NCI-H524 (cell line): Measurements from ENCODE around the gene PRR20G.

ENCODE experiments used
- DNase-seq, 2 experiments: peaks; one replicate each; lab custom pipeline; 2025; lab: John Stamatoyannopoulos, UW

The PRR20G gene

DNA sequence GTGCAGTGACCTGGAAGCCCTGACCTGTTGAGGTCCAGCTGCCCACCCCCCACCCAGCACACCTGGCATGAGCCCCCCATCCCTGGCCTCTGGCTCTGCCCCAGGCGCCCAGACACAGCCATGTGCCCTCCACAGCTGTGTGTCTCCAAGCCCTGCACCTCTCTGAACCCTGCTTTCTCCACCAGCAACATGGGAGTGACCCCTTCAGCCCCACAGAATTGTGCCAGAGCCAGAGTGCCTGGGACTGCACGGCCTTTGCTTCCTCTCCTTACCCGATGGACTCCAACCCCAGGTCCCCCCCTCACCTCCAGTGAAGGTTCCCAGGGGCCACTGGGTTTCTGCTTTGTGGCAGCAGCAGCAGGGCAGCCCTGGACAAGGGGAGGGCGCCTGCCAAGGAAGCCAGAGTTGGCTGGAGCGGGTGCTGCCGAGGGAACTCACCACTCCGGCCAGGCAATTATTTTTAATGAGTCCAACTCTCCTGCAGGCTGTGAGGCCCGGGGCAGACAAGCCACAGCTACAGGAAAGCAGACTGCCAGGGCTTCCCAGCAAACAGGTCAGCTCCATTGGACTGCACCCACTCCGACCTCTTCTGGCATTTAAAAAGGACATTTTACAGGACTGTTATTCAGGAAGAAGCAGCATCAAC lies 24.1 kb downstream of the PRR20G start:
- DNase-seq, result no peak

DNA sequence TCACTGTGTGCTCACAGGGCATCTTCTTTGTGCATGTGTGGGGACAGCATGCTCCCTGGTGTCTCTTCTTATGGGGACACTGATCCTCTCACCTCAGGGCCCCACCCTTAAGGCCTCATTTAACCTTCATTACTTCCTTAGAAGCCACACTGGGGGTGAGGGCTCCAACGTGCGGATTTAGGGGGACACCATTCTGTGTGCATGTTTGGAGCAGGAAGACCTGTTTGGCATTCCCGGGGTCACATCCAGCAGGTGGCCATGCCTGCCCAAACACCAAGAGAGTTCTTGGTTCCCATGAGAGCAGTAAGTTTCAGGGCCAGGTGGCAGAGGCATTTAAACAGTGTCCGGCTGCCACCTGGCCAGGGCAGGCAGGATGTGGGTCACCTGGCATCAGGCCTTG lies 24.8 kb downstream of the PRR20G start:
- DNase-seq, result no peak

DNA sequence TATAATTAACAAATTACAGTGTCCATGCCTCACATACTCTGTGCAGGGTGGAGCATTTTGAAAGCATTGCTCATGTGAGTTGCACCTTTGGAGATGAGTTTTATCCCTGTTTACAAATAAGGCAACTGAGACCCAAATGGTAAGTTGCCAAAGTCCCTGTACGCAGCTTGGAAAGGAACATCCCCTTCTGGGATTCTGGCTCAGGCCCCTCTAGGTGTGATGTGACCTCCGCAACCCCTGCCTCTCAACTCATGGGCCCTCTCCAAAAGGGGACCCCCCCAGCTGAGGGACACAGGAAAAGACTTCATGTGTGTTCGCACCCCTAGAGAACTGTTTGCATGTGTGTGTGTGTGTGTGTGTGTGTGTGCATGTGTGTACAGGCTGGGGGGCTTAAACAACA lies 25.3 kb downstream of the PRR20G start:
- no peak for DNase-seq

DNA sequence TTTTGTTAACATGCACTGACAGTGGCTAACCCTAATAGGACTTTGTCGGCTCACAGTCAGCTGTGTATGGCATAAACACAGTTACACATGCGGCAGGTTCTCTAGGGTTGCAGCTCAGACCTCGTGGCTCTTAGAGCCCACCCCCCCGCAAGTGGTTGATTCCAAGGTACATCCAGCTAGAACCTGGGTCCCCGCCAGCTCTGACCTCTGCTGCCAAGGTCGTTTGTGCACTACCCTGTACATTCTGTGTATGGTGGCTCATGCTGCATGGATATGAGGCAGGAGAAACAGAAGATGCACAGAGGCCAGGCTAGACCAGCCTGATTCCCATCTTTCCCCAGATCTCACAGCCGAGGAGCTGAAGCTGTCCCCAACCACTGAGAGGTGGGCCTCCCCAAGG lies 25.9 kb downstream of the PRR20G start:
- DNase-seq, result no peak

DNA sequence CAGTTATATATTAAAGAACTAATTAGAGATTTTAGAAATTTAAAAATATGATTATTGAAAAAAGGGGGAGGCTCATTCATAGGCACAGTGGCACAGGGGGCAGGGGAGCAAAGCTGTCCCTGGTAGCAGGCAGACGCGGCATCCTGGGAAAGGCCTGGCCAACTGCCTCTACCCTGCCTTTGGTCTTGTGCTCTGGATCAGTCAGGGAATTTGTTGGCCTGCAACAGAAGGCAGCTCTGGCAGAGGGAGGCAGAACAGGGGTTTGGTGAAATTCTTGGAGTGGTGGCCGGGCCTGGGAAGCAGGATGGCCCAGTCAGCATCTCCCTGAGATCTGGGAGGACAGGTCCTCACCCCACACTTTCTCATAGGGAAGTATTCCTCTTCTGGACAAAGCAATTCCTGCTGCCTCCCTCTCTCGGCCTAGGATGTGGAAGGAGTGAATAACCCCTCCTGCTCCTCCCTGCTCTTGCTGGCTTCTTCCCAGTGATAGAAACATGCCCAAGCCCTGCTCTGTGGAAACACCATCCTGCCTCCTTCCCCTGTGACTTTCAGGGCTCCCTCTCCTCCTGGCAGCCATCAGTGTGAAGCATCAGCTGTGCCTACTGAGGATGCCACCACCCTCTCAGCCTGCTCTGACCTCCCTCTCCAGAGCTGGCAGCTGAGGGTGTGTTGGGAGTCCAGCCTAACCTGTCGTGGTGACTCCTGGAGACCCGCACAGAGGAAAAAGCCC lies 26.9 kb downstream of the PRR20G start:
- no peak for DNase-seq

DNA sequence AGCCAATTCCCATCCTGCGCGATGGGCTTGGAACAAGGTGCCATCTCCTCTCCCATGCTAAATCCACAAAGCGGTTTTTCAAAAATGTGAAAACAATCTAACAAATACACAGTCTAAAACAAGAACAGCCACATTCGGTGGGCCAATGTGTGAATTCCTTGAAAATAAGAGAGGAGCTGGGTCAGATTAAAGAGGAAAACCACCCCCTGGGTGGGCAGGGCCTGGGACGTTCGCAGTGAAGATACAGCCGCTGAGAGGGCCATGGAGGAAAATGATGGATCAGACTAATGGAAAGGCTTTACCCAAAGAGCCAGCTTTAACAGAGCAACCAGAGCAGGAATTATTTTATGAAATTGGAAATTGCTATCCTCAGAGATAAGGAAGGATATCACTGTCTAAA lies 27.4 kb downstream of the PRR20G start:
- no peak for DNase-seq

DNA sequence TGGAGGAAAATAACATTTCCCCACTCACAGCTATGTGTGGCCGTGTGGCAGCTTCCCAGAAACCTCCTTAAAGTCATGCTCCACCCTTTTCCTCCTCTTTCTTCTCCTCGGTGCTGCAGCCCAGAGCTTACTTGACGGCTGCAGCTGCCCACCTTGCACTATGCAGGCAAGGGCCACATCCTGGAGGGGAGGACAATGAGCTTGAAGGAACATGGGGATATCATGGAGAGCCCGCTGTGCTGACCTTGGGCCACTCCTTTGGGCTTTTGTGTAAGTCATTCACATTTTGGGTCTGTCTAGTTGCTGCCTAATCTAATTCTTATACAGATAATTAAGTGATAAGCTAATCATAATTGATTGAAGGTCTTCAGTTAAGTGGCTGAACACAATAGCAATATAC lies 28.0 kb downstream of the PRR20G start:
- no peak for DNase-seq

DNA sequence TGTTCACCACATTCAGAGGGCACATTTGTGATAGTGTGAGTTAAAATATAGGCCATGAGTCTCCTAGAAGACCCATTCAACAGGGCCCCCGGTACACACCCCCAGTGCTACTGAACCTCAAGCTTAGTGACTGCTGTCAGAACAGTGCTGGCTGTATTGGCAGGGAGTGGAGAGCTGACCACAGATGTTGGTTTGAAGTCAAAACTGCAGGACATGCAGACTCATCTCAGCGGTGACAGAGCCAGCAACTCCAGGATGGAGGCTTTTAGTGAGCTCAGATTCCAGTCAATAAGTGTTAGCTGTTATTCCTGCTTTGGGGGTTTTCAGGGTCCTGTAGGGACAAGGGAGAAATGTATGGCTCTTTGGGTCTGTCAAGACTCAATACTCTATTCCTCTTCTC lies 29.1 kb downstream of the PRR20G start:
- DNase-seq, result no peak

DNA sequence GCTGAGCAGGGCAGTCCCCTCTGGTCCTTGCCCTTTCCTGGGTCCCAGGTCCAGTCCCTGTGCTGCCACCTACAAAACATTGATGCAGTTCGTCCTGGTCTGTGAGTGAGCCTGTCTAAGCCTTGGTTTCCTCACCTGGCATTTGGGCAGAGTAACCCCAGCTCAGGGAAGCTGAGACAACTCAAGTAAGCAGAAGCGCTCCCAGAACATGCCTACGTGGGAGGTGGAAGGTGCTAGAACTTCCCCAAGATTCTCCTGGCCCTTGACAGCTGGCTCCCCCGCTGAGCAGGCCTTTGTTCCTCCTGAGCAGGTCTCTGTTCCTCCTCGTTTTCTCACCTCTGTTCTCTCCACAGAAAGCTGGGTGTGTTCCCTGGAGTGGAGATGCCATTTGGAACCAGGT lies 30.5 kb downstream of the PRR20G start:
- no peak for DNase-seq

DNA sequence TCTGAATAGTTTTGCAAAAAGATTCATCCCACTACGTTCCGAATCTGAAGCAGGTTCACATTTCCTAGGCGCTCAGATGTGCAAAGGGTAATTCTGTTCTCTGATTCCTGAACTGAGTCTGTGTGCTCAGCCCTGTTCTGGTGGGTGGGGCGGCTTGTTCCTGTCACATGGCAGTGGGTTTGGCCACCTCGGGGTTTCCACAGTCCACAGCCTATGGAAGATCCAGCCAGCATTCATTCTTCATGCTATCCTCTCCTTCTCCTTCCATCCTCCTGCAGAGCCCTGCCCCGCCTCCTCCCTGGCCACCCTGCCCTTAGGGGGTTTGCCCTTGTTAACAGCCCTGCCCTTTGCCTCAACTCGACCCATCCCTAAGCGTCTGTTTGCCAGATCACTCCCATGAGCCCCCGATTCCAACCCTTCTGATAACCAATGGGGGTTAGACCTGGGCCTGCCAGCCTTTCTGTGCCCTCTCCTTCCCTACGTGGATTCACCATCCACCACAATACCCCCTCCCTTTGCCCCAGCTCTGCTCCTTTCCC lies 31.0 kb downstream of the PRR20G start:
- no peak for DNase-seq

DNA sequence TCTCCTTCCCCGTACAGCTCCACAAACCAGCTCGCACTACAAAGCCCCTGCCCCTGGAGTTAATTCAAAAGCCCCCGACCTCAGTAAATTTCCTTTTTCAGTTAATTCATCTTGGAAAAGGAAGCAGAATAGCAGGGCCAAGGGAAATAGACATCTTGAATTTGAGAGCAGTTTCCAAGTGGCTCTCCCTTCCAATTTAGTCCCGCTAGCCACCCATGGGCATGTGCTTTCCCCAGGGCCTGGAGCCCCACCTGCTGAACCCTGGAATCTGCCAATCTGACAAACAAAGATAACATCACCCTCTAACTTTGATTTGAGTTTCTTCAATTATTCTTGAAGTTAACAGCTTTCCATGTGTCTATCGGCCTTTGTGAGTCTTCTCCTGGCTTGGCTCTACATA lies 31.7 kb downstream of the PRR20G start:
- no peak for DNase-seq

DNA sequence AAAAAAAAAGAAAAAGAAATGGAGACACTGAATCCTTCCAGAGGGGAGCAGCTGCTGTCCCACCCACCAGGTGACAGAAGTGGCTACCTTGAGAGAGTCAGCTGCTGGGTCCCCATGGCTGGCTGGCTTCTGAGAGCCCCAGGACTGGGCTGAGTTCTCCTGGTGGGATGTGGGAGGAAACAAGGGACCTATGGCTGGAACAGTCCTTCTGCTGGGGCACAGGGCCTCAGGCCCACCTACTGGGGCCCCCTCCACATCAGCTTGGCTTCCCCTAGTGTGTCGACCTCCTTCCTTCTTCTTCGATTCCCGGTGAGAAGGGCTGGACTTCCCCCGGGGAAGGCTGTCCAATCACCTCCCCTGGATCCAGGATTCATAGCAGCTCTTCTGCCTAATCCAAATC lies 32.3 kb downstream of the PRR20G start:
- no peak for DNase-seq

DNA sequence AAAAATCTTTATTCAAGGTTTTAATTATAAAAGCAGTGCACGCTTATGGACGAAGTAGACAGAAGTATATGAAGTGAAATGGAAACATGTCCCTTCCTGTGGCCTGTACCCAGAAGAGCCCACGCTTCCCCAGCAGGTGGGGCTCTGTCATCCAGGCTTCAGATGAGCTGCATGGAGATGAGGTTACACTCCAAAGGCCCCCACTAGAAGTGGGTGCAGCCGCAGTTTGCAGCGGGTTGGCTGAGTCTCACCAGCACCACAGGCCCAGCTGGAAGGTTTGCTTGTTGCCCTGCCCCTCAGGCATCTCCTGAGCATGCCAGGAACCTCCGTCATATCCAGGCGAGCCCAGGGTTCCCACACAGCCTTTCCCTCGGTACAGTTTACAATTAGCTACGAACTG lies 33.1 kb downstream of the PRR20G start:
- peak; percentile 32 to 71 for DNase-seq

DNA sequence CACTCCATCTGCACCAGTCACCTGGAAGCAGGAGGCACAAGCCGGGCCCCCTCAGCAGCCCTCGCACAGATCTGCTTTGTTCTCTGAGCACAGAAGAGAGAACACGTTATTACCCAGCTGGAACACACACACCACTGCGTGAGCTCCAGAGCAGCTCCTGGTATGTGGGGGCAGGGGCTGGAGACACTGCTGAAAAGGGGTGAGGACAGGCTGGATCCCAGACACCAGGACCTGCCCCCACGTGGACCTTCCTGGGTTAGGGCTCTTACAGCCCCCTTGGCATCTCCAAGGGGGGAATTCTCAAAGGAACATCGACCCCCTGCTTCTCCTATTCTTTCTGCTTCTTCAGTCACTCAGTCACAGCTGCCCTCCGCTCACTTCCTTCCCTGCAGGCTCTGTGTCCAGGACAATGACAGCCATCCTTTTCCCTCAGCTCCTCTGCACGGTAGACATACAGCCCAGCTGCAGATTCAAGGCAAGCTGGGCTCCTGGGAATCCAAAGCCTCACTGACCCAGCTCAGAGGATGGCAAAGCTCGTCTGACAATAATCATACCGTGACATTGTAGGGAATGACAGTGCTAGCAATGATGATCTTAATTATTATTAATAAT lies 33.7 kb downstream of the PRR20G start:
- DNase-seq, result no peak

DNA sequence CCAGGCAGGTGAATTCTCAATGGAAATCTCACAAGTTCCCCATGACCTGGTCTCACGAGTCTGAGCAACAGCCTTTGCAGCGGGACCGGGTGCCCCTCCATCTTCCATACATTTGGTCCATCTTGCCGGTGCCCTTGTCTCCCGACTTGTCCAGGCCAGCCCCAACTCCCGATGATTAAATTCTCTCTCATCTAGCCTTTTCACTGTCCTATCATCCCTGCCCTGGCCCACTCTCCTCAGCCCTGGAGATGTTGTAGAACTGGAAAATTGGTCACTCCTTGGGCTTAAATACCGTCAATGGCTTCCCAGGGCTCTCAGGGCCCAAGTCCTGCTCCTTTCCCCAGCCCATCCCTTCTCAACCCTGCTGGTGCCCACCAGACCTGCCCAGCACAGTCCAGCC lies 34.4 kb downstream of the PRR20G start:
- DNase-seq, result no peak

DNA sequence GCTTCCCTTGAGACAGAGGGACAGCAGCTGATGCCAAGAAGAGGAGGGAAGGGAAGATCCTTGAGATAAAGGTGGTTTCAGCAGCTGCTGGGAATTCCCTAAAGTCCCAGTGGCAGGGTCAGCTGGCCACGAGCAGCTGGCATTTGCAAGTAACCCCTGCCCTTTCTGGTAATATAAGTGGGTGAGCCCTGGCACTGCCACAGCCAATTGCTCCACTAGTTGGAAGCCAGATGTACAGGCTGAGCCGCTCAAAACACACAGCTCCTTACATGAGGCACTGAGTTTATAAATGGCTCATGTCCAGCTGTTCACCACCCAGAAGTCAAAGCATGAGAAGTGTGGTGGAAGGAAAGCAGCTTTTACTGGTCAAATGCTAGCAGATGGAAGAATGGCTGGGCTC lies 35.4 kb downstream of the PRR20G start:
- DNase-seq, result peak in 1 of 2 experiments; percentile 58

DNA sequence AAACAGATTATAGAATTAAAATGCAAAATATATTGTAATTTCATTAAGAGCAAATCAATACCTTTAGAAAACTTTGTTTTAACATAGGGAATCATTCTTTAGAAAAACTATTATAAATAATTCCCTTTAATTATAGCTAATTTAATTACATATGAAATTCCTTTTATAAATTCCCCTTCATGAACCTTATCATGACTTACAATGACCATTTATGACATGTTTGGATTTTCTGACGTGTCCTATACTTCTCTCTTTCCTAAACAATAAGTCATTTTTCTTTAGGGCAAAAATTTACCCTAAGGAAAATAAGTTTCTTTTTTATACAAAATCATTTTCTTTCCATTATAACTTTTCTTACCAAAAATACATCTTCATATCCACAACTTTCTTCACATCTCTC lies 37.8 kb downstream of the PRR20G start:
- DNase-seq, result no peak

DNA sequence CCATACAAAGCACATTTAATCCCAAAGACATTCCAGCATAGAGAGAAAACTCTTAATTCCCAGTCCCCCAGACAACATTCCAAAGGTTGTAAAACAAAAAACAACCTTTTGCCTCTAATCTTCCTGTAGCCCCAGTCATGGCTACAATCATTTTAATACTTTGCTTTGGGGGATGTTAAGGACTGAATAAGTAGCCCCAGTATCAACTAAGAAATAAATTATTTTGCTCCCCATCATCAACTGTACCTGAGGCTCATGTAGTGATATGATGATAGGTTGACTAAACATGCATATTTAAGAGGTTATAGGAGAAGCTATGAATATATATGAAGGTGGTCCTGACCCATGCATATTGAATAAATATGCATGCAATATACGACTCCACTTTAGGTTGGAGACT lies 40.6 kb downstream of the PRR20G start:
- no peak for DNase-seq

DNA sequence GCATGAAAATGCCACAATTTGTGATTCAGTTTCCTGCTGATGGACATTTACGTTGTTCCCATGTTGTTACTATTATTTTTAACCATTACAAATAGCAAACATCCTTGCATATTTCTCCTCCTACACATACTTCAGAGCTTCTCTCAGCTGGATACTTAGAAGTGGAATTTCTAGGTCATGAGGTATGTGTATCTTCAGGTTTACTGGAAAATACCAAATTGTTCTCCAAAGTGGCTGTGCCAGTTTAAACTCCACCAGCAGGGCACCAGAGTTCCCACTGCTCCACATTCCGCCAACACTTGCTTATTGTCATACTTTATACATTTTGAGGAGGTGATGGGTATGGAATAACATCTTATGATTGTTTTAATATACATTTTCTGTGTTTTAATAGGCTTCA lies 49.2 kb downstream of the PRR20G start:
- no peak for DNase-seq

DNA sequence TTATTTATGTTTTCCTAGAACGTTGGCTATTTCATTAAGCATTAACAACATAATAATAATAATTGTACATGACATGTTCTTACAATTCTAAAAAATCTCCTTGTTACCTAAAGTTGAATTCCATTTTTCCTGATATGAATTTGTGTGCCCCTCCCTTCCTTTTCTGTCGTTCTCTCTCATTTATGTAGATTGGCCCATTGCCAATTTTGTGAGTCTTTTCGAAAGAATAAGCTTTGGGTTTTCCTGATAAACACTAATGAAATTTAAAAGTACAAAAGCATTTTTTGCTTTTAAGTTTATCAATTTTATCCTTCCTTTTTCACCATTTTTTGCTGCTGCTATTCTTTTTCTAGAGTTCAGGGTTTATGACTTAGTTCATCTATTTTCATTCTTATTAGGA lies 50.0 kb downstream of the PRR20G start:
- no peak for DNase-seq

DNA sequence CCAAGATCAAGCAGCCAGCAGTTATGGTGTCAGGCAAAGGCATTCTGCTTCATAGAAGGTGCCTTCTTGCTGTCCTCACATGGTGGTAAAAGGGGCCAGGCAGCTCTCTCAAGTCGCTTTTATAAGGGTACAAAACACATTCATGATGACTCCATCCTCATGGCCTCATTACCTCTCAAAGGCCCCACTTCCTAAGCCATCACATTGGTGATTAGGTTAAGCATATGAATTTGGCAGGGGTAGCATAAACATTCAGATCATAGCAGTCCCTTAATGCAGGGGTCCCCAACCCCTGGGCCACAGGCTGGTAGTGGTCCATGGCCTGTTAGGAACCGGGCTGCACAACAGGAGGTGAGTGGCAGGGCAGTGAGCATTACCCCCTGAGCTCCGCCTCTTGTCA lies 52.1 kb downstream of the PRR20G start:
- no peak for DNase-seq

DNA sequence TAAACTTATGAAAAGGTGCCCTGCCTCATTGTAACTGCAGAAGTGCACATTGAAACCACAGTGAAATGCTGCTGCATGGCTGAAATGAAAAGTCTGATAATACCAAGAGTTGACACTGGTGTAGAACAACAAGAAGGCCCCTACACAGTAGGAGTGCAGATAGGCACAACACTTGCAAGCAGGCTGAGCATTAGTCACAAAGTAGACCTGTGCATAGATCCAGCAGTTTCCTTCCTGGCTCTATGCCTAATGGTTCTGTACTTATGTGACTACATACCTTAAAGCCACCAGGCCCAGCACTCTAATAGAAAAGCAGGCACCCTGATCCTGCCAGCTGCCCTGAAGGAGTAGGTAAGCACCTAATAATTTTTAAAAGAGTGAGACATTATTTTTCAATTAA lies 53.1 kb downstream of the PRR20G start:
- no peak for DNase-seq
